VCaP (cell line): ENCODE measurements around the gene MLPH.

Source experiments
- H3K27ac ChIP-seq: fragments of 450-650 bp; 2 replicates; pipeline ENCODE4 v1.5.1; 2017
- TF ChIP-seq, protein P1 (sequence below): fragments of 450-650 bp; conservative IDR thresholded peaks from 2 replicates; pipeline ENCODE4 v1.5.1; 2017; ENCODE audit warnings: mild to moderate bottlenecking, moderate library complexity

Gene MLPH

DNA sequence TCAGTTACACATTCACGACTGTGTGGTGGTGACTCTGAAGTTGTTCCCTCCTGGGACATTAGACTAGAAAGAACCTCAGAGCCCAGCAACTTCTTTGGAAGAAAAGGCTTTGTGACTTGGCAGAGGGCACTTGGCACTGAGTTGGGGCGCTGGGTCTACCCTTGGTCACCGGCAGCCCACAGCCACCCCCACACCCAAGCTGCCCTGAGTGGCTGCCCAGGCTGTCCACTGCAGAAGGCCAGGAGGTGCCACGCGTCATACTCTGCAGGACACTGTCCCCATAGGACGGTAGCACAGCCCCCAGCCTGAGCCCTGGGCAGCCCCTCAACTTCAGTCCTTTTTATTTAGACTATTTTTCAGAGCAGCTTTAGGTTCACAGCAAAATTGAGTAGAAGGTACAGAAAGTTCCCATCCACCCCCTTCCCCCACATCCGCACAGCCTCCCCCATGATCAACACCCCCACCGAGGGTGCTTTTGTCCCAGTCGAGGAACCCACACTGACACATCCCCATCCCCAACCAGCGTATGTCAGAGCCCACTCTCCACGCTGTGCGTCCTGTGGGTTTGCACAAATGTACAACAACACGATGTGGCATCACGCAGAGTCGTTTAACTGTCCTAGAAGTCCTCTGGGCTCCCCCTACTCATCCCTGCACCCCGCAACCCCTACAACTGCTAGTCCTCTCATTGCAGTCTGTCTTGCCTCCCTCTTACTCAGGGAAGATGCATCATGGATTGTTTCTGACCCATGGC lies 80.4 kb downstream of the MLPH start:
- TF ChIP-seq, protein P1, sequence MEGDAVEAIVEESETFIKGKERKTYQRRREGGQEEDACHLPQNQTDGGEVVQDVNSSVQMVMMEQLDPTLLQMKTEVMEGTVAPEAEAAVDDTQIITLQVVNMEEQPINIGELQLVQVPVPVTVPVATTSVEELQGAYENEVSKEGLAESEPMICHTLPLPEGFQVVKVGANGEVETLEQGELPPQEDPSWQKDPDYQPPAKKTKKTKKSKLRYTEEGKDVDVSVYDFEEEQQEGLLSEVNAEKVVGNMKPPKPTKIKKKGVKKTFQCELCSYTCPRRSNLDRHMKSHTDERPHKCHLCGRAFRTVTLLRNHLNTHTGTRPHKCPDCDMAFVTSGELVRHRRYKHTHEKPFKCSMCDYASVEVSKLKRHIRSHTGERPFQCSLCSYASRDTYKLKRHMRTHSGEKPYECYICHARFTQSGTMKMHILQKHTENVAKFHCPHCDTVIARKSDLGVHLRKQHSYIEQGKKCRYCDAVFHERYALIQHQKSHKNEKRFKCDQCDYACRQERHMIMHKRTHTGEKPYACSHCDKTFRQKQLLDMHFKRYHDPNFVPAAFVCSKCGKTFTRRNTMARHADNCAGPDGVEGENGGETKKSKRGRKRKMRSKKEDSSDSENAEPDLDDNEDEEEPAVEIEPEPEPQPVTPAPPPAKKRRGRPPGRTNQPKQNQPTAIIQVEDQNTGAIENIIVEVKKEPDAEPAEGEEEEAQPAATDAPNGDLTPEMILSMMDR = no peak

DNA sequence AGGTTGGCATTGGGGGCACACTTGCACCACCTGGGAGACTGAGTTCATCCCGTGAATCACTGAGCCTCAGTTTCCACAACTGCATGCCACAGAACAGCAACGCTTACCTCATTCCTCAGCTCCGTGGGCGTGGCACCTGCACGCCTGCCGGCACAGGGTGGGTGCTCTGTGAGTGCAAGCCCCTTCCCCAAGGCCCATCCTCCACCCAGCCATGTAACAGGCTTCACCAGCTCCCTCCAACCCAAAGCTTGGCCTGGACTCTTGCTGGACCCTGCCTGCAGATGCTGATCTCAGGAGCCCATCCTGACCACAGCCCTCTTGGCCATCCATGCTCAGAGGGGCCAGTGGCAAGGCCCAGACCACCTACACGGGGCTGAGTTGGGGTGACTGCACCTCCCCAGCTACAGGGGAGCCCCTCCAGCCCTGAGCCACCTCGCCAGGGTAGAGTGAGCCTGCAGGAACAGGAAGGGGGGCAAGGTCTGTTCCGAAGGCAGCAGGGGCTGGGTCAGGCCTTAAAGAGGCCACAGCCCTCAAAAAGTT lies 81.1 kb downstream of the MLPH start:
- no peak overlapping the region for H3K27ac ChIP-seq
- TF ChIP-seq, protein P1 = no peak

More for the DNA sequence above, 80.4 kb downstream of the MLPH start:
- H3K27ac ChIP-seq = no peak overlapping the region

DNA sequence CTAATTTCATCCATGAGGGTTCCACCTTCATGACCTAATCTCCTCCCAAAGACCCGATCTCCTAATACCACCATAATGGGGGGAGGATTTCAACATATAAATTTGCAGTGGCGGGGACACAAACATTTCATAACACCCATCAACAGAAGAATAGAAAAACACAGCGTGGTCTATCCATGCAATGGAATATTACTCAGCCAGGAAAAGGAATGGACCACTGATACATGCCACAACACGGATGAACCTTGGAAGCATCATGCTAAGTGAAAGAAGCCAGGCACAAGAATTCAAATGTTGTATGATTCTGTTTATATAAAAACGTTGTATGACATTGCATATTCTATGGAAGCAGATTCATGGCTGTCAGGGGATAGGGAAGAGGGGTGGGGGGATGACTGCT lies 82.0 kb downstream of the MLPH start:
- TF ChIP-seq, protein P1 = no peak
- H3K27ac ChIP-seq = no peak overlapping the region

DNA sequence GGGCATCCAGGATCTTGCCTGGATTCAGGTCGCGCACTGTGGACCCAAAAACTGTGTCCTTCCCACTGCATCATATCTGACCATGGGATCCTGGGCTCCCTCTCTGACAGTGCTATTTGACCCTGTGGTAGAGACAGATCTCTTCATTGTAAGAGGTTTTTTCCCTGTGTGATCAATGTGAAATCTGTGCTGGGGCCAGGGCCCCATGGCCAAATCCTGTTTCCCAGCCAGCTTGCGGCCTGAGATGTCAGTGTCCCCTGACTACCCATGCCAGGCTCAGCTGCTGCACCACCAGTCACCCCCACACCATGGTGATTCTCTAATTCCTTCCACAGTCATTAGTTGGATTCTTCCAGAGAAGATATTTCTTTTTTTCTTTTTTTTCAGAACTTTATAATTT lies 82.8 kb downstream of the MLPH start:
- H3K27ac ChIP-seq = no peak overlapping the region
- TF ChIP-seq, protein P1 = no peak

DNA sequence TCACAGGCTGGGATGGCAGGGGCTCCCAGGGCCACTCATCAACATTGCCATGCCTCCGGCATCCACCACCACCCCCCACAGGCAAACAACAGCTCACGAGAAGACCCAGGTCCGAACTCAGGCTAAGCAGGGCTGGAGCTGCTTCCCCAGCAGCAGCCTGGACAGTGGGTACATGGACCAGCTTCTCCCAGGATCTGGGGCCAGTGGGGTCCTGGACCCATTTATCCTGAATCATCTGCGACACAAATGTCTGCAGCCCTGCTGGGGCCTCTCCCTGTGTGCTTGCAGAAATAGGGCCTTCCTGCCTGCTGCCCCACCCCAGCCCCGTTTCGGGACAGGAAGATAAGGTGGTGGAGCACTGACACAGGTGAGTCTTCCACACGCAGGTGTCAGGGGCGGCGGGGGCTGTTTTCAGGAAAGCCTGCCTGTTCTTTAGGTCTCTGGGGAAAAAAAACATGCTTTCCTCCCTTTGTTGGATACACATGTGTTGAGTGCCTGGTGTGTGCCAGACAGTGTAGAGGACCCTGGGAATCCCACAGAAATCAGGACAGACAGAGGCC lies 83.8 kb downstream of the MLPH start:
- no peak overlapping the region for H3K27ac ChIP-seq
- TF ChIP-seq, protein P1 = no peak

DNA sequence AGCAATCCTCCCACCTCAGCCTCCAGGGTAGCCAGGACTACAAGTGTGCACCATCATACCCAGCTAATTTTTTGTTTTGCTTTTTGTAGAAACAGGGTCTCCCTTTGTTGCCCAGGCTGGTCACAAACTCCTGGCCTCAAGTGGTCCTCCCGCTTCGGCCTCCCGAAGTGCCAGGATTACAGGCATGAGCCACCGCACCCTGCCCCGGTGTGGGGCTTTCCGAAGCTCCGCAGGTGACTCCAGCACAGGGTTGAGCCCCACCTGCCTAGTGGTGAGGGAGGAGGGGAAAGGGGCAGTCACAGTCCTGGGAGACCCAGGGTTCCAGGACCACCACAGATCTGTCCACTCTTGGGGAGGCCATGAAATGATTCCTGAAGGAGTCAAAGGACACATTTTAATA lies 84.5 kb downstream of the MLPH start:
- TF ChIP-seq, protein P1 = no peak
- H3K27ac ChIP-seq = peak overlapping the region; percentile 77

DNA sequence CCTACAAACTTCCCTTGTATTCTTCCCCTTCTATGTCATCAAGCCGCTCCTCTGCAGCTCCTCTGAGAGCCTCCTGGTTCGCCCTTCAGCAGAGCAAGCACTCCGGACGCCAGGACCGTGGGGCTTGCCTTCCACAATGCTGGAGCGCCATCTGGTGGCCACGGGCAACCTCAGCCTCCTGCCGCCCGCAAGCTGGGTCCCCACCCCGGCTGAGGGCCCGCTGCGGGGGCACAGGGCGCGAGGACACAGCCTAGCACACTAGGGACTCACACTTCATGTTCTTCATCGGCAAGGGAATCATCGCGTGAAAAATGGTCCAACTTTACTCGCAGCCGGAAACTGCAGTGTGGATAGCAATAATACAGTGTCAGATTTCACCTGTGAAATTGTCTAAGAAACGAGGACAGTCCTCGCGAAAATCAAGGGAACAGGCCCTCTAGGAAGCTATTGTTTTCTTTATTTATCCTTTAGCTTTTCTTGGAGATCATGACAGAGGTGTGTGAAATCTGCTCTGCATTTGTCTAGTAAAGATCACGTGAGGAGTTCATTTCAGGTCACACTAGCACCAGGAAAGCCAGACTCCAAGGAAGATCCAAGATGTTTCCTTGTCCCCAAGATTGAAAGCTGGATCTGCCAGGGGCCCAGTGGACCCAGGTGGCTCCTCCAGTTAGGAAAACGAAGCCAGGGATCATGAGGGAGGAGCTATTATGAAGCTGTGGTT lies 85.1 kb downstream of the MLPH start:
- peak overlapping the region; percentile 77 for H3K27ac ChIP-seq
- TF ChIP-seq, protein P1 = peak; percentile 96
